PC-9 (cell line): ENCODE results near the gene ZNF180. TPM values are rescaled to one million over a fixed set of nuclear protein-coding genes. Genes with fewer than 3 reads are reported as not detected.

Source experiments
- BruUV-seq: library from RNA; stranded (reverse); fragments of 400-500 nt; replicated peaks from 2 replicates; lab custom pipeline; 2021; lab: Mats Ljungman, UMichigan
- CTCF ChIA-PET: fragments of 300-600 bp; sonication (Branson Sonifier 250); formaldehyde crosslinking; loops from one replicate; lab custom pipeline; 2022; ENCODE audit warnings: antibody characterized with exemption; lab: Charles Lee
- POLR2A ChIA-PET: fragments of 300-600 bp; sonication (Branson Sonifier 250); formaldehyde crosslinking; loops from one replicate; lab custom pipeline; 2022; ENCODE audit warnings: antibody characterized with exemption; ENCODE audit not compliant: unreplicated experiment; lab: Charles Lee
- DNase-seq, 2 experiments: peaks; one replicate each; pipeline versions ENCODE4 v3.0.0 to v3.0.0-alpha.2; 2015 to 2022; ENCODE audit warnings: mixed read lengths in 1 of 2
- H2AFZ ChIP-seq: fragments of 200-600 bp; sonication (generic); 2 replicates; pipeline ENCODE4 v1.8.1; 2017; ENCODE audit warnings: antibody characterized with exemption
- H3F3A ChIP-seq: fragments of 200-600 bp; sonication (generic); 2 replicates; pipeline ENCODE4 v1.8.1; 2017; ENCODE audit warnings: antibody characterized with exemption, mild to moderate bottlenecking, low read depth; ENCODE audit not compliant: insufficient read depth
- H3K27ac ChIP-seq: fragments of 200-600 bp; sonication (generic); 2 replicates; pipeline ENCODE4 v1.6.1; 2016; ENCODE audit warnings: mixed run types
- H3K27me3 ChIP-seq: fragments of 200-600 bp; sonication (generic); 2 replicates; pipeline ENCODE4 v1.6.1; 2016; ENCODE audit warnings: low read depth, mixed run types; ENCODE audit not compliant: insufficient read depth
- H3K36me3 ChIP-seq: fragments of 200-600 bp; sonication (generic); 2 replicates; pipeline ENCODE4 v1.6.1; 2016; ENCODE audit warnings: low read depth, mixed run types
- H3K4me1 ChIP-seq: fragments of 200-600 bp; sonication (generic); replicated peaks from 2 replicates; pipeline ENCODE4 v1.6.1; 2016; ENCODE audit warnings: mixed run types; ENCODE audit not compliant: insufficient read depth
- H3K4me2 ChIP-seq: fragments of 200-600 bp; sonication (generic); 2 replicates; pipeline ENCODE4 v1.6.1; 2017; ENCODE audit warnings: mixed run types
- H3K4me3 ChIP-seq: fragments of 200-600 bp; sonication (generic); 2 replicates; pipeline ENCODE4 v1.6.1; 2016; ENCODE audit warnings: mixed run types
- H3K79me2 ChIP-seq: fragments of 200-600 bp; sonication (generic); 2 replicates; pipeline ENCODE4 v1.6.1; 2017; ENCODE audit warnings: low read depth, mixed run types
- H3K9me2 ChIP-seq: fragments of 200-600 bp; sonication (generic); 2 replicates; pipeline ENCODE4 v1.8.1; 2017; ENCODE audit warnings: mild to moderate bottlenecking; ENCODE audit not compliant: insufficient read depth
- H3K9me3 ChIP-seq: fragments of 200-600 bp; sonication (generic); 2 replicates; pipeline ENCODE4 v1.8.1; 2016; ENCODE audit warnings: low read depth; ENCODE audit not compliant: insufficient read depth
- H4K20me1 ChIP-seq: fragments of 200-600 bp; sonication (generic); 2 replicates; pipeline ENCODE4 v1.8.1; 2017; ENCODE audit not compliant: insufficient read depth
- EZH2 ChIP-seq: fragments of 200-600 bp; sonication (generic); IDR thresholded peaks from 2 replicates; pipeline ENCODE4 v1.8.0; 2017; ENCODE audit warnings: antibody characterized with exemption, low read depth
- intact Hi-C: fragments of 100-400 bp; cut with micrococcal nuclease; formaldehyde crosslinking; loops from one replicate; pipeline ENCODE4 v1.10.0; 2022; ENCODE audit not compliant: unreplicated experiment
- total RNA-seq: library from RNA; stranded (reverse); gene quantifications from 2 replicates; pipeline ENCODE4 v1.2.3, GENCODE V29; 2021
- TF ChIP-seq, protein P1 (sequence below): fragments of 200-600 bp; sonication (generic); conservative IDR thresholded peaks from 2 replicates; pipeline ENCODE4 v1.6.1; 2017; ENCODE audit warnings: mixed run types, antibody characterized with exemption, mild to moderate bottlenecking, moderate library complexity

ZNF180 gene
- total RNA-seq, 1 experiment from 2014 or later, result 6.3 TPM

DNA sequence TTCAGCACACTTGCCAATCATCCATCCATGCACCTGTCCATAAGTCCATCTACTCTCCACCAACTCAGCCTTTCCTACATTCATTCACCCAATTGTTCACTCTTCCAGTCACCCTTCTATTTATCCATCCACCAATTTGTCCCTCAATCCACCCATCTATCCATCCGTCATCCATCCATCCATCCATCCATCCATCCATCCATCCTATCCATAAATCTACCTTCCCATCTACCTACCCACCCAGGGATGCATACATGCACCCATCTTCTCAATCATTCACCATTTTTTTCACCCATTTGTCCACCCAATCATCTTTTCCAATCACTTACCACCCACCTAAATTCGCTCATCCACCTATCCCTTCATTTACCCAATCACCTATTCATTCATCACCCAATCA, 43.7 kb upstream of the ZNF180 start:
- no peaks in the 10 kb centered on the region for H3K36me3 ChIP-seq
- intact Hi-C loops, result no loop called here
- no peak overlapping the region for H3K4me3 ChIP-seq
- no peaks in the 10 kb centered on the region for H3K79me2 ChIP-seq
- ChIA-PET CTCF (no interaction called here), POLR2A (no interaction called here)
- H3K27me3 ChIP-seq, result peaks cover 19% of the 10 kb centered on the region; the same call in 1 of the 2 replicates
- H3K9me3 ChIP-seq, result no peaks in the 10 kb centered on the region
- no TSS peak for BruUV-seq
- H2AFZ ChIP-seq, result no peak overlapping the region
- peaks cover 5% of the 10 kb centered on the region; the same call in 1 of the 2 replicates for H3K9me2 ChIP-seq
- H4K20me1 ChIP-seq, result no peaks in the 10 kb centered on the region
- no peak overlapping the region for H3K4me2 ChIP-seq
- no peak for TF ChIP-seq EZH2
- TF ChIP-seq, protein P1, sequence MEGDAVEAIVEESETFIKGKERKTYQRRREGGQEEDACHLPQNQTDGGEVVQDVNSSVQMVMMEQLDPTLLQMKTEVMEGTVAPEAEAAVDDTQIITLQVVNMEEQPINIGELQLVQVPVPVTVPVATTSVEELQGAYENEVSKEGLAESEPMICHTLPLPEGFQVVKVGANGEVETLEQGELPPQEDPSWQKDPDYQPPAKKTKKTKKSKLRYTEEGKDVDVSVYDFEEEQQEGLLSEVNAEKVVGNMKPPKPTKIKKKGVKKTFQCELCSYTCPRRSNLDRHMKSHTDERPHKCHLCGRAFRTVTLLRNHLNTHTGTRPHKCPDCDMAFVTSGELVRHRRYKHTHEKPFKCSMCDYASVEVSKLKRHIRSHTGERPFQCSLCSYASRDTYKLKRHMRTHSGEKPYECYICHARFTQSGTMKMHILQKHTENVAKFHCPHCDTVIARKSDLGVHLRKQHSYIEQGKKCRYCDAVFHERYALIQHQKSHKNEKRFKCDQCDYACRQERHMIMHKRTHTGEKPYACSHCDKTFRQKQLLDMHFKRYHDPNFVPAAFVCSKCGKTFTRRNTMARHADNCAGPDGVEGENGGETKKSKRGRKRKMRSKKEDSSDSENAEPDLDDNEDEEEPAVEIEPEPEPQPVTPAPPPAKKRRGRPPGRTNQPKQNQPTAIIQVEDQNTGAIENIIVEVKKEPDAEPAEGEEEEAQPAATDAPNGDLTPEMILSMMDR, result no peak
- no peaks in the 10 kb centered on the region for H3F3A ChIP-seq
- no peak overlapping the region for H3K27ac ChIP-seq
- DNase-seq, result no peak
- H3K4me1 ChIP-seq, result no peaks in the 10 kb centered on the region

DNA sequence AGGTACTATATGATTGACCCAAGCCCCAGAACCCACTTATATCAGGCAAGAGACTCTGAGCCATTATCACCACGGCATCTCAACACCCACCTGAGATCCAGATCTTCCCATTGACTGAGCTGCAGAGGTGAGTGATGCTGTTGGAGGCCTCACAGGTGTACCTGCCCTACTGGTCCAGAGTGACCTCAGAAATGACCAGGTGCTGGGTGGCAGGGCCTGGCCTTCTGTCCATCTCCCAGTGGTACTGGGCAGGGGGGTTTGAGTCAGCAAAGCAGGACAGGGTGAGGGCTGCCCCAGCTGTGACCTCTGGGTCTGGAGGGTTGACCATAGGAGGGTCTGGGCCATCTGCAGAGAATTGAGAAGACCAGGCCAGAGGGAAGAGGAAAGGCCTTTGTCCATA, 42.3 kb upstream of the ZNF180 start:
- Histone ChIP-seq H3K27ac (no peak overlapping the region), H3K9me3 (no peaks in the 10 kb centered on the region), H4K20me1 (no peaks in the 10 kb centered on the region), H3K9me2 (peaks cover 5% of the 10 kb centered on the region; the same call in 1 of the 2 replicates), H3K4me3 (no peak overlapping the region), H3K79me2 (no peaks in the 10 kb centered on the region), H3K36me3 (no peaks in the 10 kb centered on the region), H3K4me1 (no peaks in the 10 kb centered on the region), H2AFZ (no peak overlapping the region), H3K27me3 (peaks cover 22% of the 10 kb centered on the region; the same call in 1 of the 2 replicates), H3K4me2 (no peak overlapping the region), H3F3A (no peaks in the 10 kb centered on the region)
- no TSS peak for BruUV-seq
- CTCF ChIA-PET, result interaction anchor here (0.6 kb wide), 1 partner anchor 1327 kb away, joined by 9 read pairs; no protein-coding TSS in a partner anchor
- TF ChIP-seq, protein P1, result no peak
- no peak for TF ChIP-seq EZH2
- DNase-seq, result no peak
- intact Hi-C loops, result no loop called here
- POLR2A ChIA-PET, result no interaction called here

- Histone ChIP-seq H3K4me2 (no peak overlapping the region), H3K79me2 (no peaks in the 10 kb centered on the region), H4K20me1 (no peaks in the 10 kb centered on the region), H3K36me3 (no peaks in the 10 kb centered on the region), H3K4me3 (no peak overlapping the region), H2AFZ (no peak overlapping the region), H3F3A (no peaks in the 10 kb centered on the region), H3K9me3 (no peaks in the 10 kb centered on the region), H3K9me2 (peaks cover 5% of the 10 kb centered on the region; the same call in 1 of the 2 replicates), H3K27ac (no peak overlapping the region), H3K4me1 (no peaks in the 10 kb centered on the region), H3K27me3 (peaks cover 27% of the 10 kb centered on the region; the same call in 1 of the 2 replicates)
- CTCF ChIA-PET, result no interaction called here
- intact Hi-C loops, result no loop called here
- no peak for DNase-seq
- POLR2A ChIA-PET, result interaction anchor here (0.5 to 0.7 kb wide), 3 partner anchors 301 to 799 kb away, joined by 4 to 7 read pairs (median 6); partner anchors contain the start of gene KLC3
- BruUV-seq, result no TSS peak
- TF ChIP-seq, protein P1, result no peak
- no peak for TF ChIP-seq EZH2
These were observed 40.4 kb upstream of the ZNF180 start for GRCh38 chr19:44540736-44541135.
